H1 (cell line): ENCODE data around the gene IDE. TPM values are rescaled to one million over a fixed set of nuclear protein-coding genes. Genes with fewer than 3 reads are reported as not detected.

ENCODE experiments used
- CTCF ChIA-PET: fragments of 300-600 bp; sonication (Branson Sonifier 250); formaldehyde crosslinking; loops from one replicate; lab custom pipeline; 2021; ENCODE audit not compliant: partially characterized antibody; lab: Charles Lee
- POLR2A ChIA-PET: fragments of 300-600 bp; sonication (Branson Sonifier 250); formaldehyde crosslinking; loops from one replicate; lab custom pipeline; 2021; ENCODE audit warnings: inconsistent platforms; ENCODE audit not compliant: partially characterized antibody; lab: Charles Lee
- DNase-seq, 2 experiments: peaks; one replicate each; pipeline versions ENCODE4 v3.0.0 to v3.0.0-alpha.2; 2010 to 2022; ENCODE audit warnings: low spot score in 2 of 2, low read depth in 1 of 2, mixed read lengths in 1 of 2
- FAIRE-seq: peaks from 2 replicates; lab custom pipeline; 2011; peaks lifted over from hg19 to GRCh38; lab: Jason Lieb, UNC
- H2AFZ ChIP-seq: 2 replicates; pipeline ENCODE4 v1.8.1; 2012; ENCODE audit warnings: low read length, inconsistent platforms
- H2AK5ac ChIP-seq: 2 replicates; pipeline ENCODE4 v1.6.1; 2013; ENCODE audit warnings: low read depth, low read length
- H2BK120ac ChIP-seq: replicated peaks from 2 replicates; pipeline ENCODE3; 2013; ENCODE audit warnings: low read depth, low read length, inconsistent platforms
- H2BK12ac ChIP-seq: 2 replicates; pipeline ENCODE4 v1.6.1; 2013; ENCODE audit warnings: low read depth, low read length
- H2BK15ac ChIP-seq: 2 replicates; pipeline ENCODE4 v1.6.1; 2013; ENCODE audit warnings: low read length
- H2BK20ac ChIP-seq: 2 replicates; pipeline ENCODE4 v1.6.1; 2013; ENCODE audit warnings: low read length
- H2BK5ac ChIP-seq: 2 replicates; pipeline ENCODE4 v1.6.1; 2013; ENCODE audit warnings: low read depth, low read length
- H3K14ac ChIP-seq: 2 replicates; pipeline ENCODE4 v1.6.1; 2013; ENCODE audit warnings: inconsistent platforms; ENCODE audit not compliant: insufficient read length
- H3K18ac ChIP-seq: 2 replicates; pipeline ENCODE4 v1.6.1; 2013; ENCODE audit warnings: low read length; ENCODE audit errors: extremely low read depth
- H3K23ac ChIP-seq: 2 replicates; pipeline ENCODE4 v1.6.1; 2013; ENCODE audit warnings: inconsistent platforms; ENCODE audit not compliant: insufficient read length
- H3K23me2 ChIP-seq: 2 replicates; pipeline ENCODE4 v1.6.1; 2013; ENCODE audit warnings: low read depth, low read length
- H3K27ac ChIP-seq: 2 replicates; pipeline ENCODE4 v1.6.1; 2011; ENCODE audit warnings: low read depth, low read length, inconsistent platforms
- H3K27me3 ChIP-seq, 4 experiments: replicated peaks in 1 of 4; 1 replicate in 1 of 4; 2 replicates in 3 of 4; pipeline versions ENCODE4 v1.6.1 to v1.8.1; 2011 to 2013; ENCODE audit warnings: low read length in 3 of 4, mild to moderate bottlenecking in 3 of 4, inconsistent platforms in 2 of 4, mixed read lengths in 2 of 4, moderate library complexity in 1 of 4; ENCODE audit not compliant: control insufficient read depth in 3 of 4, insufficient read depth in 3 of 4; ENCODE audit errors: extremely low read depth in 1 of 4
- H3K36me3 ChIP-seq, 4 experiments: 2 replicates each; pipeline versions ENCODE4 v1.6.1 to v1.8.1; 2011 to 2013; ENCODE audit warnings: mild to moderate bottlenecking in 4 of 4, low read length in 3 of 4, moderate library complexity in 2 of 4, control low read depth in 1 of 4, inconsistent platforms in 1 of 4; ENCODE audit not compliant: insufficient read depth in 4 of 4, control insufficient read depth in 2 of 4
- H3K4ac ChIP-seq: replicated peaks from 2 replicates; pipeline ENCODE3; 2013; ENCODE audit warnings: low read length, low read depth, mixed read lengths, inconsistent platforms; ENCODE audit not compliant: insufficient read length
- H3K4me1 ChIP-seq, 4 experiments: replicated peaks in 1 of 4; 1 replicate in 1 of 4; 2 replicates in 3 of 4; pipeline versions ENCODE4 v1.6.1 to v1.8.1; 2011 to 2013; ENCODE audit warnings: low read length in 3 of 4, inconsistent platforms in 2 of 4, mixed read lengths in 1 of 4; ENCODE audit not compliant: insufficient read depth in 4 of 4, control insufficient read depth in 3 of 4
- H3K4me2 ChIP-seq, 2 experiments: 2 replicates each; pipeline versions ENCODE4 v1.6.1 to v1.8.1; 2011 to 2013; ENCODE audit warnings: low read depth in 2 of 2, low read length in 2 of 2, control low read depth in 1 of 2, inconsistent platforms in 1 of 2, mild to moderate bottlenecking in 1 of 2; ENCODE audit not compliant: insufficient read depth in 1 of 2
- H3K4me3 ChIP-seq, 4 experiments: fragments of 200-600, 300-600 bp in 1 of 4; sonication (generic), shearing (Covaris generic), sonication (Bioruptor Twin) in 1 of 4; 2 replicates each; pipeline versions ENCODE4 v1.5.1 to v1.8.1; 2011 to 2016; ENCODE audit warnings: low read length in 4 of 4, low read depth in 3 of 4, control low read depth in 2 of 4, inconsistent platforms in 2 of 4, mild to moderate bottlenecking in 2 of 4, mixed read lengths in 1 of 4, moderate library complexity in 1 of 4; ENCODE audit not compliant: insufficient read depth in 2 of 4; ENCODE audit errors: extremely low read depth in 1 of 4
- H3K56ac ChIP-seq: replicated peaks from 2 replicates; pipeline ENCODE3; 2013; ENCODE audit warnings: low read depth, mild to moderate bottlenecking, mixed read lengths, low read length, inconsistent platforms; ENCODE audit not compliant: insufficient read length
- H3K79me1 ChIP-seq: 2 replicates; pipeline ENCODE4 v1.6.1; 2013; ENCODE audit warnings: low read depth, low read length, control low read depth
- H3K79me2 ChIP-seq, 2 experiments: 2 replicates each; pipeline versions ENCODE4 v1.6.1 to v1.8.1; 2012 to 2013; ENCODE audit warnings: low read length in 2 of 2, mild to moderate bottlenecking in 2 of 2, inconsistent platforms in 1 of 2; ENCODE audit not compliant: insufficient read depth in 2 of 2, control insufficient read depth in 1 of 2
- H3K9ac ChIP-seq, 4 experiments: replicated peaks in 1 of 4; 1 replicate in 1 of 4; 2 replicates in 3 of 4; pipeline versions ENCODE4 v1.6.1 to v1.8.1; 2011 to 2013; ENCODE audit warnings: low read depth in 3 of 4, low read length in 3 of 4, control low read depth in 2 of 4, mild to moderate bottlenecking in 2 of 4, moderate library complexity in 2 of 4, inconsistent platforms in 1 of 4; ENCODE audit errors: extremely low read depth in 1 of 4
- H3K9me3 ChIP-seq, 2 experiments: 2 replicates each; pipeline versions ENCODE4 v1.6.1 to v1.8.1; 2012 to 2013; ENCODE audit warnings: mild to moderate bottlenecking in 2 of 2, moderate library complexity in 2 of 2, control low read depth in 1 of 2, inconsistent platforms in 1 of 2, low read depth in 1 of 2, low read length in 1 of 2, mixed read lengths in 1 of 2; ENCODE audit not compliant: insufficient read depth in 2 of 2
- H4K20me1 ChIP-seq, 2 experiments: replicated peaks in 1 of 2; 2 replicates each; pipeline versions ENCODE3 to v1.8.1; 2011 to 2013; ENCODE audit warnings: inconsistent platforms in 2 of 2, low read length in 2 of 2, mild to moderate bottlenecking in 1 of 2; ENCODE audit not compliant: insufficient read depth in 2 of 2, control insufficient read depth in 1 of 2
- H4K5ac ChIP-seq: 2 replicates; pipeline ENCODE4 v1.6.1; 2013; ENCODE audit warnings: low read length, low read depth, mixed read lengths, inconsistent platforms; ENCODE audit not compliant: insufficient read length
- H4K8ac ChIP-seq: 2 replicates; pipeline ENCODE4 v1.8.0; 2013; ENCODE audit warnings: mild to moderate bottlenecking, moderate library complexity, low read length, inconsistent platforms; ENCODE audit not compliant: insufficient read depth; ENCODE audit errors: extremely low read depth
- H4K91ac ChIP-seq: replicated peaks from 2 replicates; pipeline ENCODE3; 2013; ENCODE audit warnings: low read length, mixed read lengths, inconsistent platforms; ENCODE audit not compliant: insufficient read length
- CHD2 ChIP-seq: IDR thresholded peaks from 2 replicates; pipeline ENCODE4 v1.6.1; 2012; ENCODE audit warnings: low read length, improper control_type of control experiment
- EGR1 ChIP-seq: IDR thresholded peaks from 2 replicates; pipeline ENCODE4 v1.6.1; 2011; ENCODE audit warnings: low read depth, low read length, borderline replicate concordance
- EP300 ChIP-seq, 2 experiments: IDR thresholded peaks; 1 replicate in 1 of 2; 2 replicates in 1 of 2; pipeline ENCODE4 v1.6.1; 2011 to 2012; ENCODE audit warnings: low read depth in 2 of 2, low read length in 2 of 2, mild to moderate bottlenecking in 2 of 2, borderline replicate concordance in 1 of 2, inconsistent platforms in 1 of 2, moderate library complexity in 1 of 2
- FOSL1 ChIP-seq: IDR thresholded peaks from 2 replicates; pipeline ENCODE4 v1.6.1; 2011; ENCODE audit warnings: mild to moderate bottlenecking, low read depth, low read length, moderate library complexity; ENCODE audit not compliant: insufficient read depth
- HDAC2 ChIP-seq, 2 experiments: fragments of 300-600 bp in 1 of 2; sonication (generic) in 1 of 2; IDR thresholded peaks; 2 replicates each; pipeline ENCODE4 v1.6.1; 2011 to 2012; ENCODE audit warnings: low read depth in 2 of 2, low read length in 2 of 2, mild to moderate bottlenecking in 2 of 2, moderate library complexity in 2 of 2, borderline replicate concordance in 1 of 2, inconsistent platforms in 1 of 2
- JUN ChIP-seq: IDR thresholded peaks from 2 replicates; pipeline ENCODE4 v1.6.1; 2011; ENCODE audit warnings: low read depth, mild to moderate bottlenecking, improper control_type of control experiment, low read length
- KDM1A ChIP-seq: fragments of 200-600, 300-600 bp; sonication (generic); IDR thresholded peaks from 2 replicates; pipeline ENCODE4 v1.7.1; 2016; ENCODE audit warnings: mild to moderate bottlenecking, low read length, borderline replicate concordance
- POU5F1 ChIP-seq: IDR thresholded peaks from 2 replicates; pipeline ENCODE4 v1.6.1; 2011; ENCODE audit warnings: low read depth, mild to moderate bottlenecking, low read length, moderate library complexity
- RBBP5 ChIP-seq: IDR thresholded peaks from 2 replicates; pipeline ENCODE4 v1.7.1; 2012; ENCODE audit warnings: low read depth, mild to moderate bottlenecking, inconsistent platforms, low read length, moderate library complexity, borderline replicate concordance
- SP1 ChIP-seq: IDR thresholded peaks from 2 replicates; pipeline ENCODE4 v1.6.1; 2011; ENCODE audit warnings: low read depth, low read length
- SP4 ChIP-seq: IDR thresholded peaks from 2 replicates; pipeline ENCODE4 v1.6.1; 2012; ENCODE audit warnings: low read length, inconsistent platforms
- SRF ChIP-seq: IDR thresholded peaks from 2 replicates; pipeline ENCODE4 v1.6.1; 2011; ENCODE audit warnings: mild to moderate bottlenecking, low read depth, low read length, moderate library complexity
- TBP ChIP-seq: IDR thresholded peaks from 2 replicates; pipeline ENCODE4 v1.6.1; 2011; ENCODE audit warnings: low read depth, low read length, improper control_type of control experiment
- WGBS, 2 experiments: shearing (Covaris generic) in 1 of 2; methylation state at CpG; one replicate each; pipeline versions ENCODE4 v1.1.6 to v1.1.7; 2013 to 2015; ENCODE audit warnings: low lambda C conversion rate in 2 of 2, mixed read lengths in 2 of 2, inconsistent platforms in 1 of 2, low coverage in 1 of 2, missing lambda C conversion rate in 1 of 2; ENCODE audit not compliant: insufficient replicate concordance in 2 of 2, insufficient coverage in 1 of 2, insufficient read length in 1 of 2; ENCODE audit errors: extremely low coverage in 1 of 2, missing lambda C conversion rate in 1 of 2; 5-methylcytosine and 5-hydroxymethylcytosine counted together
- polyA plus RNA-seq, 7 experiments: library from polyadenylated mRNA; depleted of rRNA in 3 of 7; stranded (reverse) in 5 of 7; unstranded in 2 of 7; fragments of >200 nt in 5 of 7; fragments of 200-250 nt in 2 of 7; gene quantifications; 1 replicate in 5 of 7; 2 replicates in 1 of 7; 4 replicates in 1 of 7; pipeline versions ENCODE4 v1.2.1 to v1.2.3, GENCODE V29; 2011 to 2013; ENCODE audit warnings: missing spikeins in 2 of 7, mixed read lengths in 2 of 7
- total RNA-seq: library from RNA; stranded (reverse); fragmentation: NEBNext Ultra II Directional; extraction: Animal tissue kit (Norgen Biotek cat#: 25700); gene quantifications from 2 replicates; pipeline ENCODE4 v1.2.1, GENCODE V29; 2021
- TF ChIP-seq, protein P1 (sequence below): IDR thresholded peaks from 2 replicates; pipeline ENCODE4 v1.6.1; 2012; ENCODE audit warnings: inconsistent platforms

Gene IDE
- total and polyA plus RNA-seq, 2 of the 8 experiments (the other 6 are each of a cell fraction or from before 2014, with no cell fraction given), result 12.7 to 52.7 TPM

DNA sequence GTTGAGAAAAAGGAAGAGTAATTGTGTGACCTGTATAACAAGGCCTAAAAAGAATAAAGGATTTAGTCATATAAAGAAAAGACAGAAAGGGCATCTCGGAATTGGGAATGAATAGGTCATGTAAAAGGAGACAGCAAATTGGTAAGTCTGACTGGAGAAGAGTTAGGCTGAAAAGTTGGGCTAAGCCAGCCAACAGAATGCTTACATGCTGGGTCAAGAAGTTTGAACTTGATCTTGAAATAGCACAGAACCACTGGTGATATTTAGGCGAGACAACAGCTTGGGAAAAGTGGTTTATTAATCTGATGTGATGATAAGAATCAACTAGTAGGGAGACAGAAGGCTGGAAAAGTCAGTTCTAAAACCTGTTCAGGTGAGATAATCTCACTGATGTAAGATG lies 4.8 kb downstream of the IDE start:
- FAIRE-seq (no peak), DNase-seq (no peak)
- Histone ChIP-seq H3K79me1 (peaks cover 12% of the 10 kb centered on the region), H4K20me1 (peaks cover 1 to 4% of the 10 kb centered on the region in 2 experiments), H3K27ac (no peak overlapping the region), H4K91ac (no peak overlapping the region), H3K4ac (no peak overlapping the region), H2BK12ac (no peak overlapping the region), H3K9ac (no peak overlapping the region), H3K23ac (no peak overlapping the region), H4K8ac (no peak overlapping the region), H3K23me2 (peaks cover 5% of the 10 kb centered on the region; the same call in 1 of the 2 replicates), H2AK5ac (no peak overlapping the region), H2AFZ (no peak overlapping the region), H2BK20ac (no peak overlapping the region), H3K4me3 (no peak overlapping the region), H3K4me2 (no peak overlapping the region), H3K9me3 (no peaks in the 10 kb centered on the region), H2BK120ac (no peak overlapping the region), H3K18ac (no peak overlapping the region), H3K36me3 (peaks cover 0 to 4% (median 0%) of the 10 kb centered on the region in 4 experiments; a peak in 2 of 8 replicates), H3K79me2 (peaks cover 0 to 68% of the 10 kb centered on the region in 2 experiments; a peak in 2 of 4 replicates), H2BK5ac (no peak overlapping the region), H3K4me1 (peaks cover 2 to 8% (median 5%) of the 10 kb centered on the region in 4 experiments; a peak in 4 of 7 replicates), H3K27me3 (no peaks in the 10 kb centered on the region), H3K14ac (no peak overlapping the region), H4K5ac (no peak overlapping the region), H3K56ac (no peak overlapping the region), H2BK15ac (no peak overlapping the region)
- WGBS, 2 experiments, result 90% methylated on average over 2 of the region's 2 CpGs; no CpG with 5 or more reads in 1 of the 2 experiments
- ChIA-PET POLR2A (no interaction called here), CTCF (interaction anchor here (1.3 kb wide), 1 partner anchor 52 kb away, joined by 4 read pairs; no protein-coding TSS in a partner anchor)
- TF ChIP-seq TBP (no peak), CHD2 (no peak), HDAC2 (IDR thresholded peaks at IDR 0.05; ENCODE audit: borderline replicate concordance in 1 of 2, low read depth in 2 of 2, low read length in 2 of 2) (no peak), SP4 (no peak), KDM1A (no peak), EP300 (IDR thresholded peaks at IDR 0.05; ENCODE audit: borderline replicate concordance in 1 of 2, low read depth in 2 of 2, low read length in 2 of 2) (no peak), RBBP5 (no peak), SP1 (no peak), POU5F1 (no peak), EGR1 (no peak), JUN (no peak), FOSL1 (no peak), SRF (no peak)
- TF ChIP-seq, protein P1, sequence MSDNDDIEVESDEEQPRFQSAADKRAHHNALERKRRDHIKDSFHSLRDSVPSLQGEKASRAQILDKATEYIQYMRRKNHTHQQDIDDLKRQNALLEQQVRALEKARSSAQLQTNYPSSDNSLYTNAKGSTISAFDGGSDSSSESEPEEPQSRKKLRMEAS, result no peak
